Lower lobe of right lung (tissue), 2 donors: ENCODE measurements around the gene KCTD14. TPM values are rescaled to one million over a fixed set of nuclear protein-coding genes. Genes with fewer than 3 reads are reported as not detected.

Experiments
- ATAC-seq, 2 donors: fragments of 200-7000 bp; cut with Tn5 transposase; one replicate each; pipeline ENCODE4 v1.9.1; 2020 to 2022; ENCODE audit warnings: mild to moderate bottlenecking in 2 of 2, moderate library complexity in 2 of 2
- DNase-seq: peaks from one replicate; pipeline ENCODE4 v3.0.0-alpha.2; 2020
- H3K27ac ChIP-seq: fragments of 200-600 bp; one replicate; pipeline ENCODE4 v1.8.0; 2022
- H3K27me3 ChIP-seq: fragments of 200-600 bp; one replicate; pipeline ENCODE4 v1.8.0; 2022; ENCODE audit warnings: low read depth
- H3K36me3 ChIP-seq: fragments of 200-600 bp; one replicate; pipeline ENCODE4 v1.8.0; 2022; ENCODE audit warnings: mild to moderate bottlenecking
- H3K4me1 ChIP-seq: fragments of 200-600 bp; one replicate; pipeline ENCODE4 v1.8.0; 2022
- H3K4me3 ChIP-seq: fragments of 200-600 bp; one replicate; pipeline ENCODE4 v1.8.0; 2022; ENCODE audit warnings: mild to moderate bottlenecking
- H3K9me3 ChIP-seq: fragments of 200-600 bp; one replicate; pipeline ENCODE4 v1.8.0; 2022
- intact Hi-C: fragments of 100-400 bp; cut with DNase I; formaldehyde crosslinking; loops from one replicate; pipeline ENCODE4 v1.11.0; 2022
- total RNA-seq: library from RNA; stranded (reverse); fragmentation: NEBNext Ultra II Directional; extraction: Animal tissue kit (Norgen Biotek cat#: 25700); gene quantifications from one replicate; pipeline ENCODE4 v1.2.1, GENCODE V29; 2021
- TF ChIP-seq, protein P1 (sequence below): fragments of 200-600 bp; IDR thresholded peaks from one replicate; pipeline ENCODE4 v1.8.0; 2022; ENCODE audit warnings: antibody characterized with exemption, mild to moderate bottlenecking
- donor health status: DM: no; HTN: yes; CAD: no; lungs with severe emphysema.

The KCTD14 gene
- total RNA-seq, 1 donor from 2014 or later = 12.3 TPM

DNA sequence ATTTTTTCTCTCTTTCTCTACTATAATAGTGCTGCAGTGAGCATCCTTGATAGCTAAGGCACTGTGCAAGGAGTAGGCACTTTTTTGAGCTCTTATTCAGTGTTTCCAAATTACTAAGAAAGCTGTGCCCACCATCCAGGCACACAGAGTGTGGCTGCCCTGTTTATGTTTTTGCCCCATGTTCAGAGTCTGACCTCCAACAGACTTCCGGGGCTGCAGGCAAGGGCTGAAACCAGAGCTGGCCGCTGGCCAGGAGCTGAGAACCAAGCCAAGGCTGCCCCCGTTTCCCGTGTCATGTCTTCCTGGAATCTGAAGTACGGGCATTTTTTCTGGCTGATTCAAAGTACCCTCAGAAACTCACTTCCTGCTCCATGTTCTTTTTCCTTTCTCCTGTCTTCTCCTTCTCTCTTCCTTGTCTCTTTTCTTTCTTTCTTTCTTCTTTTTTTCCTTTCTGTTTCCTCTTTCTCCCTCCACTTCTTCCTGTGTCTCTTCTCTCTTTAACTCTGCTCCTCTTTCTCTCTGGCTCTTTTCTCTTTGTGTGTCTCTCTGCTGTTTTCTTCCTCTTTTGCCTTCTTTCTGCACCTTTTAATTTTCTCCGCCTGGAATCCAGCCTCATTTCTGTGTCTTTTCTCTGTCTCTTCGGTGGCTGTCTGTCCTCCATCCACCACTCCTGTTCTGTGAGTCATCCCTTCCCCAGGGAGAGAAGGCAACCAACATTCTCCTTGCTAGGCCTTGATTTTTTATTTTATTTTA, 17.0 kb upstream of the KCTD14 start:
- peak overlapping the region; percentile 65 for H3K27ac ChIP-seq
- ATAC-seq (peak; percentile 21 to 44), DNase-seq (peak; percentile 74)
- TF ChIP-seq, protein P1, sequence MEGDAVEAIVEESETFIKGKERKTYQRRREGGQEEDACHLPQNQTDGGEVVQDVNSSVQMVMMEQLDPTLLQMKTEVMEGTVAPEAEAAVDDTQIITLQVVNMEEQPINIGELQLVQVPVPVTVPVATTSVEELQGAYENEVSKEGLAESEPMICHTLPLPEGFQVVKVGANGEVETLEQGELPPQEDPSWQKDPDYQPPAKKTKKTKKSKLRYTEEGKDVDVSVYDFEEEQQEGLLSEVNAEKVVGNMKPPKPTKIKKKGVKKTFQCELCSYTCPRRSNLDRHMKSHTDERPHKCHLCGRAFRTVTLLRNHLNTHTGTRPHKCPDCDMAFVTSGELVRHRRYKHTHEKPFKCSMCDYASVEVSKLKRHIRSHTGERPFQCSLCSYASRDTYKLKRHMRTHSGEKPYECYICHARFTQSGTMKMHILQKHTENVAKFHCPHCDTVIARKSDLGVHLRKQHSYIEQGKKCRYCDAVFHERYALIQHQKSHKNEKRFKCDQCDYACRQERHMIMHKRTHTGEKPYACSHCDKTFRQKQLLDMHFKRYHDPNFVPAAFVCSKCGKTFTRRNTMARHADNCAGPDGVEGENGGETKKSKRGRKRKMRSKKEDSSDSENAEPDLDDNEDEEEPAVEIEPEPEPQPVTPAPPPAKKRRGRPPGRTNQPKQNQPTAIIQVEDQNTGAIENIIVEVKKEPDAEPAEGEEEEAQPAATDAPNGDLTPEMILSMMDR = no peak
- peak overlapping the region; percentile 11 for H3K4me3 ChIP-seq
- H3K4me1 ChIP-seq = peaks cover 31% of the 10 kb centered on the region
- H3K9me3 ChIP-seq = no peaks in the 10 kb centered on the region
- no peaks in the 10 kb centered on the region for H3K27me3 ChIP-seq
- no peaks in the 10 kb centered on the region for H3K36me3 ChIP-seq
- intact Hi-C loops = no loop called here

DNA sequence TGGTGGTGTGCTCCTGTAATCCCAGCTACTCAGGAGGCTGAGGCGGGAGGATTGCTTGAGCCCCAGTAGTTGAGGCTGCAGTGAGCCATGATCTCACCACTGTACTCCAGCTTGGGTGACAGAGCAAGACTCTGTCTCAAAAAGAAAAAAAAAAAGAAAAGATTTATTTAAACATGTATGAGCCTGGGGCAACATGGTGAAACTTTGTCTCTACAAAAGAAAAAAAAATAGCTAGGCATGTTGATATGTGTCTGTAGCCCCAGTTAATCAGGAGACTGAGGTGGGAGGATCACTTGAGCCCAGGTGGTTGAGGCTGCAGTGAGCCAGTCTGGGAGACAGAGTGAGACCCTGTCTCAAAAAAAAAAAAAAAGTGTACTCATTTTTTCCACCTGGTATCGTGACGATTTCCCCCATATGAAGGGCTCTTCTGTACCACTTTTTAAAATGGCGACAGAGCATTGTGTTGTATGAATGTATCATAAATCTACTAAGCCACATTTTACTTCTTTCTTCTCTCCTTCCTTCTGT, 16.4 kb upstream of the KCTD14 start:
- no peak for ATAC-seq
- no peak for DNase-seq
- Histone ChIP-seq H3K4me1 (peaks cover 28% of the 10 kb centered on the region), H3K9me3 (no peaks in the 10 kb centered on the region), H3K4me3 (no peak overlapping the region), H3K27me3 (no peaks in the 10 kb centered on the region), H3K36me3 (no peaks in the 10 kb centered on the region), H3K27ac (peak overlapping the region; percentile 65)
- intact Hi-C loops = no loop called here
- TF ChIP-seq, protein P1 = no peak

DNA sequence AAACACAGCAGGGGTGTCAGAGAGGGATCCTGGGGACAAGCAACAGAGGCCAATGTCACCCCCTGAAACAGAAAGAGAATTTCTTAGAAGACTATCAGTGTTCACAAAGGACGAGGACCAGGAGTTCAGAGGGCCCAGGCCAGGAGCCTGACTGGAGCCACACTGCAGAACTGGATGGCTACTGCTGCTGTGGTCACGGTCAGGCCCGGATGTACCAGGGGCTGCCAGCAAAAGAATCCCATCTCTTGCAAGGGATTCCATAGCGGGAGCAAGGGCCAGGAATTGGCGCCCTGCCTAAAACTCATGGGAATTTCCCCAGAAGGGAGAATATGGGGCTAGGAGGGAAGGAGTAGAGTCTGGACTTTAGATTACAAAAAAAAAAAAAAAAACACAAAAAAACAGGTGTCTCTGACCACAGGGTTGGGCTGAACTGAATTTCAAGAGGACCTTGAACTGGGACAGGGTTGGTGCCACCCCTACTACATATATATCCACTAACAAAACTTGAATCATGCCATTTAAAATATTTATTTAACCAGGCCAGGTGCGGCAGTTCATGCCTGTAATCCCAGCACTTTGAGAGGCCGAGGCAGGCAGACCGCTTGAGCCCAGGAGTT, 15.7 kb upstream of the KCTD14 start:
- intact Hi-C loops = no loop called here

DNA sequence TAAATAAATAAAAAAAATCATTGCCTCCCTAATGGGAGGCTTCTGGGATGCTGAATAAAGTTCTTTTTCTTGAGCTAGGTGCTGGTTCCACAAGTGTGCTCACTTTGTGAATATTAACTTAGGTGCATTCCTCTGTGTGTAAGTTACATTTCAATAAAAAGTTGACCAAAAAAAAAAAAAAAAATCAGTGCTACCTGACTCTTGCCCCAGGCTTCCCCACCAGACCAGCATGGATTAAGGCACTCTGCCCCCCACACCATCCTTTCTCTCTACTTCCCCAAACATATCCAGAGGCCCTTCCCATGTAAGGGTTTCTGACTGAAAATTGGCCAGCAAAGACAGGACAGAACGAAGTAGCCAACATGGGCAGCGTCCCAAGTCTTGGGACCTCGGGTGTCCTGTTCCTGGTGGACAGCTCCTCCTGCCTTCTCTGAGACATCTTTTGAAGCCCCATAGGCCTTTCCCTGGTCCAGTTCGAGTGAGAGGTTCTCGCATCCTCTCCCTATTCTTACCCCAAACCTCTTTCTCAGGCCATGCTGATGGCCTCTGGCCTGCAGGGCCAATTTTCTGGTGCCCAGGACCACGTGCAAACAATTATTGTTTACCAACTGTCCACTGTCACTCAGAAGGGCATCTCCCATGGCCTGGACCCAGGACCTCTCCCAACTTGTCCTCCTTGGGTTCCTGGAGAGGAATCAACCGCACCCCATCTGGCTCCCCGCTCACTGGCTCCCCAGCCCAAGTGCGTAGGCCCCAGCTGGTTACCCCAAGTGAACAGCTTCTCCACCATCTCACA, 14.9 kb upstream of the KCTD14 start:
- TF ChIP-seq, protein P1 = no peak
- DNase-seq (no peak), ATAC-seq (no peak)
- intact Hi-C loops = no loop called here
- Histone ChIP-seq H3K4me3 (no peak overlapping the region), H3K4me1 (peaks cover 24% of the 10 kb centered on the region), H3K27ac (no peak overlapping the region), H3K36me3 (no peaks in the 10 kb centered on the region), H3K27me3 (no peaks in the 10 kb centered on the region), H3K9me3 (no peaks in the 10 kb centered on the region)

More for the DNA sequence above, 15.7 kb upstream of the KCTD14 start:
- peaks cover 24% of the 10 kb centered on the region for H3K4me1 ChIP-seq
- peak in 1 of 2 donors; percentile 3 for ATAC-seq
- H3K27me3 ChIP-seq = no peaks in the 10 kb centered on the region
- no peak for DNase-seq
- no peaks in the 10 kb centered on the region for H3K36me3 ChIP-seq
- H3K27ac ChIP-seq = no peak overlapping the region
- TF ChIP-seq, protein P1 = no peak
- H3K4me3 ChIP-seq = no peak overlapping the region
- no peaks in the 10 kb centered on the region for H3K9me3 ChIP-seq

DNA sequence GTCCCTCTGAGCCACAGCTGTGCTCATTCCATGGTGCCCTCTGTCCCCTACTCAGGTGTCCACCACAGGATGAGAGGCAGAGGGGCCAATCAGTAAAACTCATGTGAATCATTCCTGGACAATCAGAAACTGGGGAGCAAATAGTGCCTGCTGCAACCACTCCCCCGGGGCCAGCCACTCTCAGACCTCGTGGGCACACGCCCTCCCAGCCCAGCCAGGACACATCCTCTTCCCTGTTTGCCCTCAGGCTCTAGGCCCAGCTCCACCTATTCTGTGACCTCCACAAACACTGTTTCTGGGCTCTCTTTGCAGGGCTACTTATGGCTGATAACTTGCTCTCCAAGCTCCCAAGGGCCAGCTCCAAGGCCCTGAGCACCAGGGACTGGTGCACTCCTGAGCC, 14.0 kb upstream of the KCTD14 start:
- H3K4me1 ChIP-seq = peaks cover 24% of the 10 kb centered on the region
- intact Hi-C loops = no loop called here
- no peaks in the 10 kb centered on the region for H3K9me3 ChIP-seq
- H3K27ac ChIP-seq = no peak overlapping the region
- peak; percentile 85 to 91 for ATAC-seq
- DNase-seq = peak; percentile 76
- TF ChIP-seq, protein P1 = no peak
- H3K36me3 ChIP-seq = no peaks in the 10 kb centered on the region
- no peak overlapping the region for H3K4me3 ChIP-seq
- no peaks in the 10 kb centered on the region for H3K27me3 ChIP-seq
